ENCODE measurements around the gene INSR.

INSR gene

GRCh38 chr19:7098701-7099596, 195.3 kb downstream of the INSR start:
- peak; percentile 86 for DNase-seq (ENCODE audit: low read depth)

GRCh38 chr19:7098096-7098495, 196.1 kb downstream of the INSR start:
- no peak for DNase-seq (ENCODE audit: low read depth)

DNA sequence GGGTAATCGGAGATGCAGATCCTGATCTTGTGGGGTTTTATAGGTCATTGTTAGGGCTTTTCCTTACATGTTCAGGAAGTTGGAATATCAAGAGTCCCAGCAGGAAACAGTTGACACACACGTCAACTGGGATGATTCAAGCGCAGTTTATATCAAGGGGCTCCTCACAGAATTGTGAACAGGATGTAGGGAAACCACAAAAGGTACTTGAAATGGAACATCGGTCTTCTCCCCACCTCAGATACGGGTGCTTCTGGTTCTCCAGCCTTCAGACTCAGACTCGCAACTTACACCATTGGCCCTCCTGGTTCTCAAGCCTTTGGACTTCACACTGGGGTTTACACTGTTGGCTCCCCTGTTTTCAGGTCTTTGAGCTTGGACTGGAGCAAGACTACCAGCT, 205.2 kb downstream of the INSR start:
- no peak for DNase-seq (ENCODE audit: low read depth)

DNA sequence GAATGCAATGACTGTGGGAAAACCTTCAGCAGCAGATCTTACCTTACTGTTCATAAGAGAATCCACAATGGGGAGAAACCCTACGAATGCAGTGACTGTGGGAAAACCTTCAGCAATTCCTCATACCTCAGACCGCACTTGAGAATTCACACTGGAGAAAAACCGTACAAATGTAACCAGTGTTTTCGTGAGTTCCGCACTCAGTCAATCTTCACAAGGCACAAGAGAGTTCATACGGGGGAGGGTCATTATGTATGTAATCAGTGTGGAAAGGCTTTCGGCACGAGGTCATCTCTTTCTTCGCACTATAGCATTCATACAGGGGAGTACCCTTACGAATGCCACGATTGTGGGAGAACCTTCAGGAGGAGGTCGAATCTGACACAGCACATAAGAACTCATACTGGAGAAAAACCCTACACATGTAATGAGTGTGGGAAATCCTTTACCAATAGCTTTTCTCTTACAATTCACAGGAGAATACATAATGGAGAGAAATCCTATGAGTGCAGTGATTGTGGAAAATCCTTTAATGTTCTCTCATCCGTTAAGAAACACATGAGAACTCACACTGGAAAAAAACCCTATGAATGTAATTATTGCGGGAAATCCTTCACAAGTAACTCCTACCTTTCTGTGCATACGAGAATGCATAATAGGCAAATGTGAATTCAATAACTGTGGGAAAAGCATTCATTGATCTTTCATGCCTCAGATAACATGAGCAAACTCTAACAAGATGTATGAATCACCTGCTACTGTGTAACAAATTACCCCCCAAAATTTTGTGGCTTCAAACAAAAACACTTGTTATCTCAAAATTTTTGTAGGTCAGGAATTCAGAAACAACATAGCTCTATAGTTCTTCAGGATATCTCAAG, 210.9 kb downstream of the INSR start:
- DNase-seq (ENCODE audit: low read depth): peak; percentile 71

GRCh38 chr19:7078008-7078407, 216.2 kb downstream of the INSR start:
- peak; percentile 21 for DNase-seq (ENCODE audit: low read depth)

- no peak for DNase-seq (ENCODE audit: low read depth)
Observed at GRCh38 chr19:7076151-7076550, 218.1 kb downstream of the INSR start.

GRCh38 chr19:7074705-7075282, 219.4 kb downstream of the INSR start:
- DNase-seq (ENCODE audit: low read depth): no peak

DNA sequence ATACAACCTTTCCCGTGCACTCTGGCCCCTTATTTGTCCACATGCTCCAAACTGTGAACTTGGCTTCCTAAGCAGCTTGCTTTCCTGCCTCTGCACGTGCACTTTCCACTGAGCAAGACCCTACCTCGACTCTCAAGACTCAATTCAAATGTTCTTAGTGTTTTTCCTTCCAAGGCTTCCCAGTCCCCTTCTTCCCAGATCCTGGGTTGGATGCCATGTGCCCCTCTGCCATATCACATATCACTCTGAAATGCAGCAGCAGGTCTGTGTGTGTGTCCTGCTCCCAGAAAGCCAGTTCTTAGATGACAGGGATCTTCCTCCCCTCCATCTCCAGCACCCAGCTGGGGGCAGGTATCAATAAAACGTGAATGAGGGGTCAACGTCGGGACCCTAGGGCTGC, 221.7 kb downstream of the INSR start:
- no peak for DNase-seq (ENCODE audit: low read depth)

- no peak for DNase-seq (ENCODE audit: low read depth)
Observed at GRCh38 chr19:7069904-7070226, 224.3 kb downstream of the INSR start.

GRCh38 chr19:7069042-7069903, 224.9 kb downstream of the INSR start, which contains the start of gene ZNF557:
TSS of gene ZNF557 (plus strand) at chr19:7069703. CDS start at chr19:7075075, 5,372 bp downstream.
- DNase-seq (ENCODE audit: low read depth): peak; percentile 96

GRCh38 chr19:7068599-7068998, 225.6 kb downstream of the INSR start:
- DNase-seq (ENCODE audit: low read depth): no peak

- DNase-seq (ENCODE audit: low read depth): no peak
Observed at GRCh38 chr19:7067716-7068115, 226.5 kb downstream of the INSR start.

DNA sequence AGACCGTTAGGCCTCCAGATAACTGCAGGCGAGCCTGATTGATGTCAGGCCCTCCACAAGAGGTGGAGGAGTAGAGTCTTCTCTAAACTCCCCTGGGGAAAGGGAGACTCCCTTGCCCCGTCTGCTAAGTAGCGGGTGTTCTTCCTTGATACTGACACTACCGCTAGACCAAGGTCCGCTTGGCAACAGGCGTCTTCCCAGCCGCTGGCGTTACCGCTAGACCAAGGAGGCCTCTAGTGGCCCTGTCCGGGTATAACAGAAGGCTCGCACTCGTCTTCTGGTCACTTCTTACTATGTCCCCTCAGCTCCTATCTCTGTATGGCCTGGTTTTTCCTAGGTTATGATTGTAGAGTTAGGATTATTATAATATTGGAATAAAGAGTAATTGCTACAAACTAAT, 227.1 kb downstream of the INSR start:
- peak; percentile 17 for DNase-seq (ENCODE audit: low read depth)

DNA sequence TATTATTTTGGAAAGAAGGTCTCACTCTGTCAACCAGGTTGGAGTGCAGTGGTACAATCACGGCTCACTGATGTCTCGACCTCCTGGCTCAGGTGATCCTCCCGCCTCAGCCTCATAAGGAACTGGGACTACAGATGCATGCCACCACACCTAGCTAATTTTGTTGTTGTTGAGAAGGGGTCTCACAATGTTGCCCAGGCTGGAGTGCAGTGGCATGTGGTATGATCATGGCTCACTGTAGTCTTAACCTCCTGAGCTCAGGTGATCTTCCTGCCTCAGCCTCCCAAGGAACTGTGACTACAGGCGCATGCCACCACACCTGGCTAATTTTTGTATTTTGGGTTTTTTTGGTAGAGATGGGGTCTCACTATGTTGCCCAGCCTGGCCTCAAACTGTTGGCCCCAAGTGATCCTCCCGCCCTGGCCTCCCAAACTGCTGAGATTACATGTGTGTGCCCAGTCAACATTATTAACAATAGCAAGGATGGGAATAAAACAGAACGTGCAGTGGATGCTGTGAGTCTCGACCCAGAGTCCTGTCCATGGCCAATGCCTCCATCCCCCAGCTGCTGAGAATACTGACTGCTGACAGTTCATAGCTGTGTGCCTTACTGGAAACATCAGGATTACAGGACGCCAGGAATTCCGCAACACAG, 230.3 kb downstream of the INSR start:
- DNase-seq (ENCODE audit: low read depth): no peak

DNA sequence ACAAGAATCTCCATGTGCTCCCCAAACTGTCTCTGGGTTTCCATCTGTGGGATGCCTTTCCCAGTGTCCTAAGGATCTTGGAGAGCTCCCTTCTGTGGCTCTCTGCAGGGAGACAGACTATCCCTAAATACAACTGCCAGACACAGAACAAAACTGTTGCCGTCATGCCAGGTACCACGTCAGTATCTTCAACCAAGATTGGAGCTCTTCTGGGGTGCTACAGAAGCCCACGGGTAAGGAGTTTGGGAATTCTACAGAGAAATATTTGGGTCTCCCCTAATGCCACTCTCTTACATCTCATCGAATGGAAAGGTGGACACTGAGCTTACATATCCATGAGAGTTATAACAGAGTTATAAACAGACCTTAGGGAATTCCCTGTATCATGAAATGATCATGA, 230.9 kb downstream of the INSR start:
- no peak for DNase-seq (ENCODE audit: low read depth)

Data from amniotic epithelial cell (primary cell).